GM10266 (cell line): ENCODE results near the gene ZP3.
"Not testable (repeated sequence)": the region's sequence is repeated elsewhere in the genome, so short reads cannot be mapped to it uniquely, and the experiment has no call there.

Source experiments
- DNase-seq: peaks from one replicate; pipeline ENCODE4 v3.0.0; 2012; ENCODE audit errors: extremely low spot score
- CTCF ChIP-seq: IDR thresholded peaks from 2 replicates; pipeline ENCODE4 v1.5.1; 2012; ENCODE audit warnings: mild to moderate bottlenecking, low read depth; ENCODE audit not compliant: control insufficient read depth, insufficient read depth; ENCODE audit errors: missing control alignments

The ZP3 gene

DNA sequence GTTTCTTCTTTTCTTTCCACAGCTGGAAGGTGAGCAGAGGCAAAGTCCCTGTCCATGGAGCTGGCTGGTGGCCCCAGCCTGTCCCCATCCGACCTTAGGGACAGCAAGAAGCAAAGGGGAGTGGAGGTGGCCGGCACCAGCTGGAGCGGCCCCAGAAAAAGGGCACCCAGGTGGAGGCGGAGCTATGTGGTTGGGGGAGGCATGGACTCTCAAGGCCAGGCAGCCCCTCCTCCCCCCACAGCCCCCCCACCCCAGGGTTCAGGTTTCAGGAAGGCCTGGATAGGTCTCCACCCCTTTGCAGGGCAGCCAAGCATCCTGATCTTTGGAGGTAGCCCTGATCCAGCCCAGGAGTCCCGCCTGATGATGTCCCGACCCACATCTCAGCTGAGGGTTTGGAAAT lies 15.2 kb upstream of the ZP3 start, which contains the start of gene SSC4D:
Gene SSC4D, minus strand, starts transcription at position 161 of the 400 bp plus-strand sequence. CDS start 5,258 bp downstream, outside the sequence.
- no peak for DNase-seq
- no peak for TF ChIP-seq CTCF

DNA sequence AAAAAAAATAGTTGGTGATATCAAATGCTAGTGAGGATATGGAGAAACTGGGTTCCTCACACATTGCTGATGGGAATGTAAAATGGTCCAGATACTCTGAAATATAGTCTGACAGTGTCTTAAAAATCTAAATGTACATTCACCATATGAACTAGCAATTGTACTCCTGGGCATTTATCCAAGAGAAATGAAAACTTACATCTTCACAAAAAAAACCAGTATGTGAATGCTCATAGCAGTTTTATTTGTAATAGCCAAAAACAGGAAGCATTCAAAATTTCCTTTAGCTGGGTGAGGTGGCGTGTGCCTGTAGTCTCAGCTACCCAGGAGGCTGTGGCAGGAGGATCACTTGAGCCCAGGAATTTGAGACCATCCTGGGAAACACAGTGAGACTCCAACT lies 13.1 kb upstream of the ZP3 start:
- TF ChIP-seq CTCF = no peak
- DNase-seq = no peak

DNA sequence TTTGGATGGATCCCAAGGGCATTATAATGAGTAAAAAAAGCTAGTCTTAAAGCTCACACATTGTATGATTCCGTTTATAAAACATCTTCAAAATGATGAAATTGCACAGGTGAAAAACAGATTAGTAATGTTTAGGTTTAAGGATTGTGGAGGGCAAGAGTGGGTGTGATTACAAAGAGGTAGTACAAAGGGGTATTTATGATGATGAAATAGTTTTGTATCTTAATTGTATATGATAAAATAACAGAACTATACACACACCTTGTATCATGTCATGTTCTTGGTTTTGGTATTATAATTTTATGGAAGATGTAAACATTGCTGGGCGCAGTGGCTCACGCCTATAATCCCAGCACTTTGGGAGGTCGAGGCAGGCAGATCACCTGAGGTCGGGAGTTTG lies 12.5 kb upstream of the ZP3 start:
- TF ChIP-seq CTCF = no peak
- DNase-seq = no peak

DNA sequence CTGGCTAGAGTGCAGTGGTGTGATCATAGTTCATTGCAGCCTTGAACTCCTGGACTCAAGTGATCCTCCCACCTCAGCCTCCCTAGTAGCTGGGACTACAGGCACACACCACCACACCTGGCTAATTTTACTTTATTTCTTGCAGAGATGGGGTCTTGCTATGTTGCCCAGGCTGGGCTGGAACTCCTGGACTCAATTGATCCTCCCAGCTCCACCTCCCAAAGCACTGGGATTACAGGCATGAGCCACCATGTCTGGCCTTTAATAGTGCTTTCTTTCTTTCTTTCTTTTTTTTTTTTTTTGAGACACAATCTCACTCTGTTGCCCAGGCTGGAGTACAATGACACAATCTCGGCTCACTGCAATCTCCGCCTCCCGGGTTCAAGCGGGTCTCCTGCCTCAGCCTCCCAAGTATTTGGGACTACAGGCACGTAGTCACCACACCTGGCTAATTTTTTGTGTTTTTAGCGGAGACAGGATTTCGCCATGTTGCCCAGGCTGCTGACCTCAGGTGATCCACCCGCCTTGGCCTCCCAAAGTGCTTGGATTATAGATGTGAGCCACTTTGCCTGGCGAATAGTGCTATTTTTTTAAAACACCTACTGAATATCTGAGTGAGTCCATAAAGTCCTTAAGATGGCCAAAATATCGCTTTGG lies 7.0 kb upstream of the ZP3 start:
- DNase-seq = not testable (repeated sequence)

- not testable (repeated sequence) for DNase-seq
These were observed 3.7 kb upstream of the ZP3 start for GRCh38 chr7:76421097-76421496.

GRCh38 chr7:76423666-76424412 lies 911 bp upstream of the ZP3 start:
- DNase-seq = no peak
- no peak for TF ChIP-seq CTCF

GRCh38 chr7:76425156-76425555 lies 406 bp downstream of the ZP3 start:
- TF ChIP-seq CTCF = no peak
- DNase-seq = no peak

DNA sequence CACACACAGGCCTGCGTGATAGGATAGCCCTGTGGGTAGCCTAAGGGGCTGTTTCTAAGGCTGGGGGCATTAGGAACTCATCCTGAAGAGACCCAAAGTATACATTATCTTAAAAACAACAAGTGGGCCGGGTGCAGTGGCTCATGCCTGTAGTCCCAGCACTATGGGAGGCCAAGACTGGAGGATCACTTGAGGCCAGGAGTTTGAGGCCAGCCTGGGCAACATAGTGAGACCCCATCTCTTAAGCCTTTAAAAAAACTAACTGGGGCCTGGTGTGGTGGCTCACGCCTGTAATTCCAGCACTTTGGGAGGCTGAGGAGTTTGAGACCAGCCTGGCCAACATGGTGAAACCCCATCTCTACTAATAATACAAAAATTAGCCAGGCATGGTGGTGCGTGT lies 808 bp downstream of the ZP3 start:
- not testable (repeated sequence) for DNase-seq

GRCh38 chr7:76426246-76426645 lies 1.5 kb downstream of the ZP3 start:
- no peak for DNase-seq
- TF ChIP-seq CTCF = no peak
